IMR-90 (cell line): ENCODE results near the gene FGF2. TPM values are rescaled to one million over a fixed set of nuclear protein-coding genes. Genes with fewer than 3 reads are reported as not detected.
A peak's percentile ranks its signal among the peaks of the same experiment; 100 is the strongest.

Experiments used
- ATAC-seq: fragments of 200-7000 bp; cut with Tn5 transposase; 2 replicates; pipeline ENCODE4 v1.9.1; 2020; ENCODE audit warnings: low read depth, mild to moderate bottlenecking, moderate library complexity
- BruUV-seq: library from RNA; stranded (reverse); fragments of 400-500 nt; replicated peaks from 2 replicates; lab custom pipeline; 2021; lab: Mats Ljungman, UMichigan
- CTCF ChIA-PET: fragments of 300-600 bp; formaldehyde crosslinking; extraction: SDS; loops from one replicate; lab custom pipeline; 2021; ENCODE audit warnings: antibody characterized with exemption; lab: Yijun Ruan, JAX
- POLR2A ChIA-PET: fragments of 300-600 bp; sonication (Branson Sonifier 250); formaldehyde crosslinking; loops from one replicate; lab custom pipeline; 2022; ENCODE audit warnings: antibody characterized with exemption; ENCODE audit not compliant: unreplicated experiment; lab: Charles Lee
- DNase-seq: peaks from one replicate; pipeline ENCODE4 v3.0.0; 2013
- H2AFZ ChIP-seq: replicated peaks from 2 replicates; pipeline ENCODE3; 2013; ENCODE audit warnings: low read length, mild to moderate bottlenecking; ENCODE audit not compliant: poor library complexity
- H2AK5ac ChIP-seq: 2 replicates; pipeline ENCODE4 v1.6.1; 2013; ENCODE audit warnings: low read depth, low read length, inconsistent platforms
- H2AK9ac ChIP-seq: replicated peaks from 2 replicates; pipeline ENCODE3; 2013; ENCODE audit warnings: mild to moderate bottlenecking, low read depth, low read length, moderate library complexity; ENCODE audit not compliant: poor library complexity
- H2BK120ac ChIP-seq: 2 replicates; pipeline ENCODE4 v1.6.1; 2013; ENCODE audit warnings: low read depth, low read length, inconsistent platforms
- H2BK15ac ChIP-seq: 3 replicates; pipeline ENCODE4 v1.6.1; 2013; ENCODE audit warnings: low read depth, low read length, inconsistent platforms
- H2BK20ac ChIP-seq: 2 replicates; pipeline ENCODE4 v1.6.1; 2013; ENCODE audit warnings: low read depth, mild to moderate bottlenecking, inconsistent platforms, low read length, moderate library complexity
- H2BK5ac ChIP-seq: 2 replicates; pipeline ENCODE4 v1.6.1; 2013; ENCODE audit warnings: mild to moderate bottlenecking, low read depth, low read length, inconsistent platforms; ENCODE audit not compliant: poor library complexity, severe bottlenecking
- H3K14ac ChIP-seq: replicated peaks from 2 replicates; pipeline ENCODE4 v1.6.1; 2013; ENCODE audit warnings: low read depth, low read length, inconsistent platforms
- H3K18ac ChIP-seq: 2 replicates; pipeline ENCODE4 v1.6.1; 2013; ENCODE audit warnings: low read depth, low read length, control low read depth
- H3K23ac ChIP-seq: 2 replicates; pipeline ENCODE4 v1.6.1; 2013; ENCODE audit warnings: low read depth, low read length, inconsistent platforms
- H3K27ac ChIP-seq: 2 replicates; pipeline ENCODE4 v1.5.1; 2013; ENCODE audit warnings: mild to moderate bottlenecking, control low read depth, low read length; ENCODE audit not compliant: insufficient read depth
- H3K27me3 ChIP-seq: 2 replicates; pipeline ENCODE4 v1.6.1; 2013; ENCODE audit warnings: low read length; ENCODE audit not compliant: control insufficient read depth, insufficient read depth
- H3K36me3 ChIP-seq: 2 replicates; pipeline ENCODE4 v1.6.1; 2013; ENCODE audit warnings: low read length, mixed read lengths; ENCODE audit not compliant: control insufficient read depth, insufficient read depth
- H3K4ac ChIP-seq: 2 replicates; pipeline ENCODE4 v1.6.1; 2013; ENCODE audit warnings: low read depth, low read length, inconsistent platforms
- H3K4me1 ChIP-seq: 2 replicates; pipeline ENCODE4 v1.6.1; 2013; ENCODE audit warnings: low read length, mixed read lengths; ENCODE audit not compliant: control insufficient read depth, insufficient read depth
- H3K4me2 ChIP-seq: 2 replicates; pipeline ENCODE4 v1.6.1; 2013; ENCODE audit warnings: low read depth, mild to moderate bottlenecking, control low read depth, low read length, moderate library complexity
- H3K4me3 ChIP-seq: 2 replicates; pipeline ENCODE4 v1.5.1; 2013; ENCODE audit warnings: low read depth, mild to moderate bottlenecking, control low read depth, low read length, moderate library complexity; ENCODE audit not compliant: insufficient read depth
- H3K56ac ChIP-seq: 2 replicates; pipeline ENCODE4 v1.6.1; 2013; ENCODE audit warnings: low read length, inconsistent platforms; ENCODE audit not compliant: insufficient read depth; ENCODE audit errors: extremely low read depth
- H3K79me1 ChIP-seq, 2 experiments: 2 replicates each; pipeline ENCODE4 v1.6.1; 2013; ENCODE audit warnings: low read length in 2 of 2, inconsistent platforms in 1 of 2, low read depth in 1 of 2
- H3K9ac ChIP-seq: 2 replicates; pipeline ENCODE4 v1.6.1; 2013; ENCODE audit warnings: low read depth, low read length, control low read depth
- H3K9me1 ChIP-seq: 2 replicates; pipeline ENCODE4 v1.6.1; 2013; ENCODE audit warnings: low read length, inconsistent platforms; ENCODE audit not compliant: insufficient read depth
- H3K9me3 ChIP-seq: 2 replicates; pipeline ENCODE4 v1.6.1; 2013; ENCODE audit warnings: low read length; ENCODE audit not compliant: control insufficient read depth, insufficient read depth
- H4K20me1 ChIP-seq: 2 replicates; pipeline ENCODE4 v1.6.1; 2013; ENCODE audit warnings: low read length, inconsistent platforms; ENCODE audit not compliant: insufficient read depth
- H4K5ac ChIP-seq: 2 replicates; pipeline ENCODE4 v1.6.1; 2013; ENCODE audit warnings: mild to moderate bottlenecking, low read depth, low read length, control low read depth
- H4K8ac ChIP-seq, 2 experiments: 2 replicates each; pipeline ENCODE4 v1.6.1; 2013; ENCODE audit warnings: low read depth in 2 of 2, low read length in 2 of 2, control low read depth in 1 of 2, inconsistent platforms in 1 of 2
- H4K91ac ChIP-seq: 2 replicates; pipeline ENCODE4 v1.6.1; 2013; ENCODE audit warnings: low read depth, low read length, inconsistent platforms; ENCODE audit not compliant: insufficient read depth
- BHLHE40 ChIP-seq: fragments of 150-350 bp; IDR thresholded peaks from 2 replicates; pipeline ENCODE4 v1.6.1; 2016; ENCODE audit warnings: mild to moderate bottlenecking, low read depth, low read length
- CEBPB ChIP-seq: IDR thresholded peaks from 2 replicates; pipeline ENCODE4 v1.6.1; 2012; ENCODE audit warnings: low read depth, low read length, improper control_type of control experiment
- CHD1 ChIP-seq: IDR thresholded peaks from 2 replicates; pipeline ENCODE4 v1.6.1; 2012; ENCODE audit warnings: low read depth, low read length, improper control_type of control experiment
- ELK1 ChIP-seq: fragments of 150-350 bp; IDR thresholded peaks from 2 replicates; pipeline ENCODE4 v1.6.1; 2016; ENCODE audit warnings: low read depth, mild to moderate bottlenecking, low read length, moderate library complexity, borderline replicate concordance
- FOS ChIP-seq: fragments of 150-350 bp; IDR thresholded peaks from 2 replicates; pipeline ENCODE4 v1.6.1; 2016; ENCODE audit warnings: low read depth, low read length
- MAFK ChIP-seq: IDR thresholded peaks from 2 replicates; pipeline ENCODE4 v1.6.1; 2012; ENCODE audit warnings: low read depth, low read length, improper control_type of control experiment
- MAZ ChIP-seq: IDR thresholded peaks from 2 replicates; pipeline ENCODE4 v1.6.1; 2012; ENCODE audit warnings: low read depth, mild to moderate bottlenecking, low read length, improper control_type of control experiment, moderate library complexity, borderline replicate concordance
- MXI1 ChIP-seq: IDR thresholded peaks from 2 replicates; pipeline ENCODE4 v1.6.1; 2012; ENCODE audit warnings: low read depth, mild to moderate bottlenecking, low read length, moderate library complexity, borderline replicate concordance
- RAD21 ChIP-seq: IDR thresholded peaks from 2 replicates; pipeline ENCODE4 v1.6.1; 2012; ENCODE audit warnings: low read length, improper control_type of control experiment
- RFX5 ChIP-seq: IDR thresholded peaks from 2 replicates; pipeline ENCODE4 v1.8.0; 2012; ENCODE audit warnings: low read depth, mild to moderate bottlenecking, low read length, moderate library complexity
- SMC3 ChIP-seq: fragments of 150-350 bp; IDR thresholded peaks from 2 replicates; pipeline ENCODE4 v1.6.1; 2016; ENCODE audit warnings: low read depth, mild to moderate bottlenecking, antibody characterized with exemption, low read length, moderate library complexity
- WGBS, 2 experiments: methylation state at CpG; one replicate each; pipeline versions ENCODE4 v1.1.5 to v1.1.7; 2013; ENCODE audit warnings: missing lambda C conversion rate in 2 of 2; ENCODE audit not compliant: insufficient read length in 1 of 2; ENCODE audit errors: extremely low coverage in 2 of 2; 5-methylcytosine and 5-hydroxymethylcytosine counted together
- dilution Hi-C: fragments of 300-500 bp; cut with HindIII; formaldehyde crosslinking; loops from one replicate; pipeline ENCODE4 v1.14.3; 2018; ENCODE audit warnings: low sequenced_read_pairs; ENCODE audit not compliant: unreplicated experiment
- in situ Hi-C: fragments of 300-500 bp; cut with MboI; formaldehyde crosslinking; loops from 3 replicates; pipeline ENCODE4 v1.14.3; 2019; ENCODE audit warnings: low sequenced_read_pairs, inconsistent platforms, mixed read lengths
- intact Hi-C: fragments of 100-400 bp; cut with micrococcal nuclease; formaldehyde crosslinking; loops from 2 replicates; pipeline ENCODE4 v1.10.0; 2022
- polyA plus RNA-seq, 3 experiments: library from polyadenylated mRNA; depleted of rRNA; stranded (reverse); fragments of >200 nt; gene quantifications; 2 replicates each; pipeline ENCODE4 v1.2.3, GENCODE V29; 2012; ENCODE audit warnings: low replicate concordance in 1 of 3
- total RNA-seq: library from RNA; depleted of rRNA; stranded (reverse); fragments of >200 nt; gene quantifications from 2 replicates; pipeline ENCODE4 v1.2.3, GENCODE V29; 2012
- TF ChIP-seq, protein P1 (sequence below): fragments of 150-350 bp; IDR thresholded peaks from 2 replicates; pipeline ENCODE4 v1.6.1; 2017; ENCODE audit warnings: mild to moderate bottlenecking, antibody characterized with exemption, low read length, low read depth

FGF2 gene
- total and polyA plus RNA-seq, 2 of the 4 experiments (the other 2 are of a cell fraction), result 12.9 to 27.1 TPM

DNA sequence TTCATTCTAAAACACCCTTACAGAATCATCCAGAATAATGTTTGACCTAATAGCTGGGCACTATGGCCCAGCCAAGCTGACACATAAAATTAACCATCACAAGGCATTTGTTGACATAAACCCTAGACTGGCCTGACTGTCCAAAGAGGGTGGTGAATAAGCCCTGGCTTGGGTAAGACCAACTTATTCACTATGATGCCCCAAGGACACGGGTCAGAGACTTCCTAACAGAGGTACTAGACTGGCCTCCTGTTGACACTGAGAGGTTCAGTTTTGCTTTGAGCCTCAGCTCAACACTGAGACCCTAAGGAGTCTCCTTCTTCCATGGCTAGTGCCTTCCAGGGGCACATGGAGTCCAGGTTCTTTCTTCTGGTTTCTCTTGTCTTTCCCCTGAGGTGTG is 21.3 kb downstream of the FGF2 start:
- Histone ChIP-seq H3K18ac (no peak overlapping the region), H3K9me1 (peaks cover 20% of the 10 kb centered on the region), H2AFZ (no peak overlapping the region), H3K9me3 (no peaks in the 10 kb centered on the region), H2BK5ac (no peak overlapping the region), H2AK5ac (no peak overlapping the region), H4K8ac (no peak overlapping the region), H2BK20ac (no peak overlapping the region), H2BK120ac (no peak overlapping the region), H3K23ac (no peak overlapping the region), H3K14ac (0 out of 2 replicates have a peak overlapping the region, but pooled peaks have one; percentile 12), H4K91ac (no peak overlapping the region), H3K79me1 (peaks cover 47 to 80% of the 10 kb centered on the region in 2 experiments), H3K36me3 (peaks cover 7% of the 10 kb centered on the region), H3K4me3 (no peak overlapping the region), H4K20me1 (peaks cover 58% of the 10 kb centered on the region), H4K5ac (no peak overlapping the region), H3K27ac (no peak overlapping the region), H2AK9ac (no peak overlapping the region), H3K4me2 (no peak overlapping the region), H3K9ac (no peak overlapping the region), H3K56ac (no peak overlapping the region), H3K27me3 (no peaks in the 10 kb centered on the region), H3K4ac (no peak overlapping the region), H3K4me1 (peaks cover 7% of the 10 kb centered on the region; the same call in 1 of the 2 replicates), H2BK15ac (no peak overlapping the region)
- 100% methylated on average over 1 of the region's 1 CpG; no CpG with 5 or more reads in 1 of the 2 experiments for WGBS, 2 experiments
- POLR2A ChIA-PET, result no interaction called here
- DNase-seq, result no peak
- TF ChIP-seq, protein P1, sequence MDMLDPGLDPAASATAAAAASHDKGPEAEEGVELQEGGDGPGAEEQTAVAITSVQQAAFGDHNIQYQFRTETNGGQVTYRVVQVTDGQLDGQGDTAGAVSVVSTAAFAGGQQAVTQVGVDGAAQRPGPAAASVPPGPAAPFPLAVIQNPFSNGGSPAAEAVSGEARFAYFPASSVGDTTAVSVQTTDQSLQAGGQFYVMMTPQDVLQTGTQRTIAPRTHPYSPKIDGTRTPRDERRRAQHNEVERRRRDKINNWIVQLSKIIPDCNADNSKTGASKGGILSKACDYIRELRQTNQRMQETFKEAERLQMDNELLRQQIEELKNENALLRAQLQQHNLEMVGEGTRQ, result no peak
- TF ChIP-seq MAZ, result no peak
- TF ChIP-seq MXI1, result no peak
- TF ChIP-seq BHLHE40, result no peak
- no peak for TF ChIP-seq CHD1
- no peak for TF ChIP-seq FOS
- TF ChIP-seq ELK1, result no peak
- no peak for TF ChIP-seq SMC3
- TF ChIP-seq RFX5, result no peak
- no peak for TF ChIP-seq MAFK
- TF ChIP-seq RAD21, result no peak
- TF ChIP-seq CEBPB, result no peak
- in situ Hi-C loops (no loop called here), intact Hi-C loops (no loop called here), dilution Hi-C loops (no loop called here)
- CTCF ChIA-PET, result no interaction called here
- BruUV-seq, result no TSS peak
- ATAC-seq, result no peak
